Tibial artery (tissue), 4 donors: Measurements from ENCODE around the gene B4GALT6.
A peak's percentile ranks its signal among the peaks of the same experiment; 100 is the strongest.

Experiments used
- DNase-seq, 2 donors: peaks; one replicate each; pipeline ENCODE4 v3.0.0-alpha.2; 2019
- H3K27ac ChIP-seq, 2 donors: fragments of 200-600 bp; sonication (generic) in 1 of 2; 1 replicate in 1 of 2; 2 replicates in 1 of 2; pipeline ENCODE4 v1.5.1; 2018 to 2019; ENCODE audit warnings: mild to moderate bottlenecking in 1 of 2
- H3K27me3 ChIP-seq, 2 donors: fragments of 200-600 bp; sonication (generic) in 1 of 2; one replicate each; pipeline versions ENCODE4 v1.5.1 to v1.6.0; 2016 to 2019
- H3K36me3 ChIP-seq, 3 donors: fragments of 200-600 bp; sonication (generic) in 2 of 3; one replicate each; pipeline ENCODE4 v1.5.1; 2016 to 2019; ENCODE audit warnings: mild to moderate bottlenecking in 2 of 3
- H3K4me1 ChIP-seq, 4 donors: fragments of 200-600 bp; sonication (generic) in 2 of 4; 1 replicate in 3 of 4; 2 replicates in 1 of 4; pipeline ENCODE4 v1.5.1; 2016 to 2019
- H3K4me3 ChIP-seq, 2 donors: fragments of 200-600 bp; sonication (generic) in 1 of 2; 1 replicate in 1 of 2; 2 replicates in 1 of 2; pipeline ENCODE4 v1.5.1; 2018 to 2019; ENCODE audit warnings: mild to moderate bottlenecking in 2 of 2
- H3K9me3 ChIP-seq, 3 donors: fragments of 200-600 bp; sonication (generic) in 1 of 3; one replicate each; pipeline ENCODE4 v1.5.1; 2016 to 2019
- CTCF ChIP-seq, 2 experiments: fragments of 200-600 bp in 1 of 2; fragments of 450-650 bp in 1 of 2; IDR thresholded peaks; one replicate each; pipeline ENCODE4 v1.5.1; 2017 to 2019; ENCODE audit warnings: antibody characterized with exemption in 2 of 2, mild to moderate bottlenecking in 1 of 2, moderate library complexity in 1 of 2
- intact Hi-C: fragments of 100-400 bp; cut with DNase I; formaldehyde crosslinking; loops from one replicate; pipeline ENCODE4 v1.15.0; 2023; ENCODE audit warnings: low total_unique reads

The B4GALT6 gene

GRCh38 chr18:31722369-31722957 lies 38.1 kb upstream of the B4GALT6 start:
- Histone ChIP-seq H3K4me1 (peaks cover 0 to 16% (median 7%) of the 10 kb centered on the region in 4 donors), H3K27ac (no peak overlapping the region), H3K27me3 (no peaks in the 10 kb centered on the region), H3K4me3 (no peak overlapping the region), H3K9me3 (no peaks in the 10 kb centered on the region), H3K36me3 (no peaks in the 10 kb centered on the region)
- TF ChIP-seq CTCF (IDR thresholded peaks at IDR 0.05): peak; percentile 58 to 77
- intact Hi-C loops: no loop called here
- DNase-seq: peak; percentile 79 to 85

- Histone ChIP-seq H3K36me3 (no peaks in the 10 kb centered on the region), H3K4me3 (no peak overlapping the region), H3K27me3 (no peaks in the 10 kb centered on the region), H3K27ac (no peak overlapping the region), H3K4me1 (peaks cover 0 to 16% (median 7%) of the 10 kb centered on the region in 4 donors), H3K9me3 (no peaks in the 10 kb centered on the region)
- no peak for TF ChIP-seq CTCF (IDR thresholded peaks at IDR 0.05)
- no peak for DNase-seq
- intact Hi-C loops: no loop called here
Observed at GRCh38 chr18:31721601-31722000, 37.2 kb upstream of the B4GALT6 start.

GRCh38 chr18:31720867-31721266 lies 36.5 kb upstream of the B4GALT6 start:
- no peaks in the 10 kb centered on the region for H3K27me3 ChIP-seq
- H3K36me3 ChIP-seq: no peaks in the 10 kb centered on the region
- H3K4me3 ChIP-seq: no peak overlapping the region
- no peak for TF ChIP-seq CTCF (IDR thresholded peaks at IDR 0.05)
- no peaks in the 10 kb centered on the region for H3K9me3 ChIP-seq
- H3K4me1 ChIP-seq: peaks cover 0 to 16% (median 7%) of the 10 kb centered on the region in 4 donors
- DNase-seq: no peak
- no peak overlapping the region for H3K27ac ChIP-seq
- intact Hi-C loops: no loop called here

- intact Hi-C loops: no loop called here
- no peak overlapping the region for H3K27ac ChIP-seq
- no peaks in the 10 kb centered on the region for H3K9me3 ChIP-seq
Observed at GRCh38 chr18:31719363-31720006, 35.1 kb upstream of the B4GALT6 start.

GRCh38 chr18:31718386-31718785 lies 34.0 kb upstream of the B4GALT6 start:
- H3K27ac ChIP-seq: no peak overlapping the region
- TF ChIP-seq CTCF (IDR thresholded peaks at IDR 0.05): no peak

More at GRCh38 chr18:31719363-31720006, 35.1 kb upstream of the B4GALT6 start:
- H3K27me3 ChIP-seq: no peaks in the 10 kb centered on the region
- no peaks in the 10 kb centered on the region for H3K36me3 ChIP-seq
- no peak for TF ChIP-seq CTCF (IDR thresholded peaks at IDR 0.05)
- DNase-seq: no peak
- H3K4me3 ChIP-seq: no peak overlapping the region
- peaks cover 0 to 9% (median 1%) of the 10 kb centered on the region in 4 donors for H3K4me1 ChIP-seq

More at GRCh38 chr18:31718386-31718785, 34.0 kb upstream of the B4GALT6 start:
- no peak for DNase-seq
- no peak overlapping the region for H3K4me3 ChIP-seq
- H3K4me1 ChIP-seq: peaks cover 0 to 3% (median under 1%) of the 10 kb centered on the region in 4 donors
- H3K9me3 ChIP-seq: no peaks in the 10 kb centered on the region
- intact Hi-C loops: no loop called here
- no peaks in the 10 kb centered on the region for H3K36me3 ChIP-seq
- no peaks in the 10 kb centered on the region for H3K27me3 ChIP-seq
